ENCODE results near the gene DMXL2.
"Not testable (repeated sequence)": the region's sequence is repeated elsewhere in the genome, so short reads cannot be mapped to it uniquely, and the experiment has no call there.

DMXL2 gene

GRCh38 chr15:51483520-51483919 is 139.1 kb downstream of the DMXL2 start:
- no peak for DNase-seq

DNA sequence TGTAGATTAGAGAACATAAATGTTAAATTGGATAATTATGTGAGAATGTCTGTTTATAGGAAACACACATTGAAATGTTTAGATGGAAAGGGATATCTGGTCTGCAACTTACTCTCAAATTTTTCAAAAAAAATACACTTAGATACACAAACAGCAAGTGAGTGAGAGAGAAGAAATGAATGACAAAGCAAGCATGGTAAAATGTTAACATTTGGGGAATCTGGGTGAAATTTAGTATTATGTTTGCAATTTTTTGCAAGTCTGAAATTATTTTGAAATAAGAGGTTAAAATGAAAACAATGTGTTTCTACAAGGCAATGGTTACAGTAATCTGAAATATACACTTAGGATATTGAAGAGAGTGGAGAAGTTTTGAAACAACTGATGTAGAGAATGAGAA is 146.8 kb downstream of the DMXL2 start:
- no peak for DNase-seq

GRCh38 chr15:51470512-51470911 is 152.1 kb downstream of the DMXL2 start:
- DNase-seq, result no peak

- no peak for DNase-seq
Measured at GRCh38 chr15:51460796-51461195, 161.8 kb downstream of the DMXL2 start.

DNA sequence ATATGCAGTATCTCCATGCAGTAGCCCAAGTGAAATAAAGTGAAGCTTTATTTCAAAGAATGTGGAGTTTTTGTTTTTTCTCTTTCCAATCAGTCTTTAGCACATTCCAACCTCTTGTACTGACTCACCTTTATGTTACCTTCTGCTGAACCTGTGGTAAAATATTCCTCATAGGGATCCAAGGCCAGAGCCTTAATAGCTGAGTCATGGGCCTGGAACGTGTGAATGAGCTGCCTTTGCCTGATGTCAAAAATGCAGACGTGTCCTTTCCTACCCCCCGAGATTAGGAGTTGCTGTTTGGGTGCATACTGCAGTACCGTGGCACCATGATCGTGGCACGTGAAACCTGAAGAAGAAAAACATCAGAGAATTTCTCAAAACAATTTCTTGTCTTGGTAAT is 172.6 kb downstream of the DMXL2 start:
- no peak for DNase-seq

DNA sequence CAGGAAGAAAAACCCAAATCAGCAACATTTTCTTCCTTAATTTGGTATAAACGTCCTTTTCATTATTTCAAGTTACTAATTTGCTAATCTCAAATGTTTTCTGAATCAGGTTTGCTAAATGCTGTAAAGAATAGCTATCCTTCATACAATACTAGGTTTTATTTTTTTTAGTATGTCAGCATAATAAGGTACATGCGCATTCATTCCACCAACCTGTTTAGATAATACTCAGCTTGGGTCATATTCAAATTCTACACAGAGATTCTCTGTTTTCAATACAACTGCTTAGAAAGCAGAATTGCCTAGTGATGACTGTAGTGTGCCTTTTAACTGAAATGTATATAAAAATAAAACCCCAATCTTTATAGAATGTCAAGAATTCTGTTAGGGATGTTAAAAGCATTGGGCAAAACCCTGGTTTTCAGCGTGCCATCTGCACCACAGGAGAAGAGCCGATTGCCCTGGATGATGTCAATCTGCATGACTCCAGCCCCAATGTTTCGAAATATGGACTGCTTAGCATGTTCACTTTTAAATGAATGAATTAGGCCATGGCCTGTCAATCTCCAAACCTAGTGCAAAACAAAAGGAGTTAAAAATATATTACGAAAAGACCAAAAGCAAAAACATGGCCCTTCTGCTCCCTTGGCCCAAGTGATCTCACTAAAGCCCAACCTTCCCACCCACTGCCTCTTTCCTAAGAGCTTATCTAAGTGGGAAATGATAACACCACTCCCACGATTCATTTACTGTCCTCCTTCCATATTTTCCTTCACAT is 173.8 kb downstream of the DMXL2 start:
- DNase-seq, result no peak

GRCh38 chr15:51447855-51448621 is 174.5 kb downstream of the DMXL2 start:
- no peak for DNase-seq

- DNase-seq, result not testable (repeated sequence)
Measured at GRCh38 chr15:51446029-51446744, 176.4 kb downstream of the DMXL2 start.

DNA sequence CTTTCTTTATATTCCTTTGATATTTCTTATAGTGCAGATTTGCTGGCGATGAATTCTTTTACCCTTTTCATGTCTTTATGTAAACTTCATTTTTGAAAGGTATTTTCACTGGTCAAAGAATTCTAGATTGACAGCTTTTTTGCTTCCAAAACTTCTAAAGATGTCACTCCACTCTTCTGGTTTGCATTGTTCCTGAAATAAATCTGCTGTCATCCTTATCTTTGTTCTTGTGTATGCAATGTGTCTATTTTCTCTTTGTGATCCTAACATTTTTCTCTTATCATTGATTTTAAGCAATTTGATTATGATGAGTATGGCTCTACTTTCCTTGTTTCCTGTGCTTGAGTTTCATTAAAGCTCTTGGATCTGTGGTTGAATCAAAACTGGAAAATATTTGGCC is 177.8 kb downstream of the DMXL2 start:
- no peak for DNase-seq

GRCh38 chr15:51444112-51444511 is 178.5 kb downstream of the DMXL2 start:
- DNase-seq, result no peak

GRCh38 chr15:51443282-51443914 is 179.2 kb downstream of the DMXL2 start:
- no peak for DNase-seq

- no peak for DNase-seq
Measured at GRCh38 chr15:51438526-51438925, 184.0 kb downstream of the DMXL2 start.

GRCh38 chr15:51425517-51426040 is 197.0 kb downstream of the DMXL2 start:
- no peak for DNase-seq

- DNase-seq, result no peak
Measured at GRCh38 chr15:51424780-51425179, 197.8 kb downstream of the DMXL2 start.

- DNase-seq, result not testable (repeated sequence)
Measured at GRCh38 chr15:51423040-51423439, 199.5 kb downstream of the DMXL2 start.

DNA sequence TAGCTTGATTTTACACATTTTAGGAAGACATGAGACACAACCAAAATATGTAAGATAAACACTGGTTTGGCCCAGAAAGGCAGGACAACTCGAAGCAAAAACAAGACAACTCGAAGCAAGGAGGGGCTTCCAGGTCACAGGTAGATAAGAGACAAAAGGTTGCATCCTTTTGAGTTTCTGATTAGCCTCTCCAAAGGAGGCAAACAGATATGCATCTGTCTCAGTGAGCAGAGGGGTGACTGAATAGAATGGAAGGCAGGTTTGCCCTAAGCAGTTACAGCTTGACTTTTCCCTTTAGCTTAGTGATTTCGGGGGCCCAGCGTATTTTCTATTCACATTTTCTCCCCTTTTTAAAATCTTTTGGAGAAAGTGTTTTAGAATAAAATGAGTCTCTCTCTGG is 206.4 kb downstream of the DMXL2 start:
- no peak for DNase-seq

- DNase-seq, result no peak
Measured at GRCh38 chr15:51414256-51414860, 208.2 kb downstream of the DMXL2 start.

DNA sequence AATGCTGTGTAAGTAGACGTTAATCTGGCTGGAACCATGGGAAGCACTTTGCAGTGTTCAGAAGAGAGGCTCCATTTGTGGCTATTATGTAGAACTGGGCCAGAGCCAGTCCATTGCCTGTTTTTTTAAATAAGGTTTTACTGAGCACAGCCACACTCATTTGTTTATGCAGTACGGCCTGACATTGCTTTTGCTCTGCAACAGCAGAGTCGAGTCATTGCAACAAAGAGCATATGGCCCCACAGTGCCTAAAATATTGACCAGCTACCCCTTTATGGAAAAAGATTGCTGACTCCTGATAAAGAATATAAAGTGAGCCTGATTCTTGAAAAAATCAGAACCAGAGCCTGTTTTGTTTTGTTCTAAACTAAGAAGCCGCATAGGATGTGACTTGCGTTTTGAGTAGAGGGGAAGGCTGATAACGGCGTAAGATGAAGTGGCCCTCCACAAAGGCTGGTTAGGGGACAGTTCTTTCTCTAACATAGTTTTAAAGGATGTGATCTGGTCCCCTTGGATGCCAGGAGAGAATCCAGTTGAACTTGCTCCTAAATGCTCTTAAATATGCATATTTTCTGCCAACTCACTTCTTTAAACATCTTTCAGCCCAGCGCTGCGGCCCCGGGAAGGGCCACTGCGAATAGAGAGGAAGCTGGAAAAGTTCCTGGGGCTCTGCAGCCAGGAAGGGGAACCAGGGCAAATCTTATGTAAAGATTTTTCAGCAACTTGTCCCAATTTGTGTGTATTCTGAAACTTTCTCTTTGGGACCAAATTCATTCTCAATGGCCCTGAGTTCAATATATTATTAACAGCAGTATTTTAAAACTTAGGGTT is 216.7 kb downstream of the DMXL2 start:
- no peak for DNase-seq

DNA sequence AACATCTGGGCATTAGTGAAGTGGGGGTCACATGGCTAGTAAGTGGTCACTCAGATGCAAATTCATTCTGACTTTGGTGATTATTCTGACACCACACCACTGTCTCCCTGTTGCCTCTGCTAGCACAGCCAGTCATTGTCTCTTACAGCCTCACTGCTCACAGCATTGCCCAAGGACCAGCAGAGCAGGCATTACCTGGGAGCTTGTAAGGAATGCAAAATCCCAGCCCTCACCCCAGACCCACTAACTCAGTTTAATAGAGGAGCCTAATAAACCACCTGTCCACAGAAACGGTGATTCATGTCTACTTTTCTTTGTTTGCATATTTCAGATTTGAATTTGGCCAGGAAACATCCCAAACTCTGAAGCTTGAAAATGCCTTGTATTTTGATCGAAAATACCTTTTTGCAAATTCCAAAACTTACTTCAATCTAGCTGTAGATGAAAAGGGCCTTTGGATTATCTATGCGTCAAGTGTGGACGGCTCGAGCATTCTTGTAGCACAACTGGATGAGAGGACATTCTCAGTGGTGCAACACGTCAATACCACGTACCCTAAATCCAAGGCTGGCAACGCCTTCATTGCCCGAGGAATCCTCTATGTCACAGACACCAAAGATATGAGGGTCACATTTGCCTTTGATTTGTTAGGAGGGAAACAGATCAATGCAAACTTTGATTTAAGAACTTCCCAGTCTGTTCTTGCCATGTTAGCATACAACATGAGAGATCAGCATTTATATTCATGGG is 218.4 kb downstream of the DMXL2 start:
- DNase-seq, result no peak

DNA sequence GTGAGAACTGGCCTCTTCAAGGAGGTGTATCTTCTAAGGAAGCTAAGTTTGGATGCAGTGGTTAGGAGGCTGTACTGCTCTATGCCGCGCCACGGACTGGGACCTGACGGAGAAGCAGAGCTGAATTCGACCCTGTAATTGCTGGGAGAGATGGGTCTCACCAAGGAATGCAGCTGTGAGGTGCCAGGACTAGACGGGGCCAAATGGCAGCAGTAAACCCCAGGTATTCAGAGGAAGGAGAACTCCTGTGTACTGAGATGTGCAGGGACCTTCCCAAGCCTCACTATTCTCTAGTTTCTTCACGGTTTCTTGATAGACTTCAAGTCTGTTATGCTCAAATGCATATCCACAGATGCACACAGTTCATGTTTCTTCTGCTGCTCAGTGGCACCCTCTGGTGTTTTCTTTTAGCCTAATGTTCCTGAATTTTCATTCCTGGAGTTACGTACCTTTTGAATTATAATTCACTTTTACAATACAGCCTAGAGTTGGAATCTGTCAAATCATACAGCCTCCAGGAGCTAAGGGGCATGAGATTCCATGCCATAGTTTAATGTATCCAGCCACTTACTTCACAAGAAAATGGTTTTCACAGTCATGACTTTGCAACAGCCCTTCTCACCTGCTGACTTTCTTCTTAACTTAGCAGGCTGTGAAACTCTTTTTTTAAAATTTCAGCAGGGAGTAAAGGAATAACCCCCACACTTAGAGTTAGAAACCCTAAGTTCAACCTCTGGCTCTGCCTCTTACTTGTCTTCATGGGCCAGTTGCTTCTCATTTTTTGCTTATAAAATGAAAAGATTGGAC is 219.3 kb downstream of the DMXL2 start:
- DNase-seq, result no peak
